Measurements from ENCODE around the gene USP50. TPM values are rescaled to one million over a fixed set of nuclear protein-coding genes. Genes with fewer than 3 reads are reported as not detected.

The USP50 gene
- total RNA-seq, 1 donor from 2014 or later, result not detected

- intact Hi-C loops (cut with DNase I), result no loop called here
- no peaks in the 10 kb centered on the region for H3K27me3 ChIP-seq
Measured at GRCh38 chr15:50549326-50549725, 2.9 kb upstream of the USP50 start.

DNA sequence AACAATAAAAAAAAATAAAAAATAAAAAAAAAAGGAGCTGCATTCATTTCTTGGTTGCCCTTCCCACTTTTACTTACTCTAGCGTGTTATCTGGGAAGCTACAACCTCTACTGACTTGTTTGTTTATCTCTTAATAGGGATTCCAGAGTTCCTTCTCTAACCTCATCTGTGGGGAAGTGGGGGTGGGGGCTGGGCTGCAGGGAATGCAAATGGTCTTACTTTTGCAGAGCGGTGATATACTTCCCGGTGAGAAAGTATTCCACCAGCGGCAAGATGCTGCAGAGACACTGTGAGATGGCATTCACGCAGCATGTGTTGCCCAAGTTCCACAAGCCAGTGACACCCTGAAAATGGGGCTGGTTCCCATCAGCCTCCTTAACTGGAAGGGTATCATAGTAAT lies 2.1 kb downstream of the USP50 start:
- intact Hi-C loops (cut with DNase I), result no loop called here
- Histone ChIP-seq H3K4me3 (no peak overlapping the region), H3K9me3 (no peaks in the 10 kb centered on the region), H3K4me1 (no peaks in the 10 kb centered on the region), H3K36me3 (no peaks in the 10 kb centered on the region), H3K27me3 (no peaks in the 10 kb centered on the region), H3K27ac (no peak overlapping the region)
- DNase-seq (ENCODE audit: low spot score in 2 of 2), result no peak
- no peak for TF ChIP-seq CTCF (IDR thresholded peaks at IDR 0.05)

More at GRCh38 chr15:50549326-50549725, 2.9 kb upstream of the USP50 start:
- Histone ChIP-seq H3K9me3 (no peaks in the 10 kb centered on the region), H3K27ac (no peak overlapping the region), H3K4me3 (no peak overlapping the region), H3K36me3 (no peaks in the 10 kb centered on the region), H3K4me1 (no peaks in the 10 kb centered on the region)
- no peak for TF ChIP-seq CTCF (IDR thresholded peaks at IDR 0.05)
- DNase-seq (ENCODE audit: low spot score in 2 of 2), result no peak

DNA sequence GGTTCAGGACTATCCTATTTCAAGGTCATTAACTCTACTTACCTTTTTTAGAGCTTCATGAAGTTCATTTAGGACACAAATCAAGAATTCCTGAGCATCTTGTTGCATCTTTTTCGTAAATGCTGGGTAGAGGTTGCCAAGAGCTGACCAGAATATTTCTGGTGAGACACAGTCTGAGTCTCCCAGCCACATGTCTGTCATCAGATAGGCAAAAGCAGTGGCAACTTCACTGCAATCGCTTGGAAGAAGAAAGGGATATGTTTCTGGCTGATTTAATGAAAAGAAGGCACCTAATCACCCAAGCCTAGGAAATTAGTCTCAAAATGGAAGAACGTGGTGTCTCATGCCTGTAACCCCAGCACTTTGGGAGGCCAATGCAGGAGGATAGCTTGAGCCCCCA lies 2.9 kb downstream of the USP50 start:
- no peak overlapping the region for H3K27ac ChIP-seq
- TF ChIP-seq CTCF (IDR thresholded peaks at IDR 0.05), result no peak
- intact Hi-C loops (cut with DNase I), result no loop called here
- H3K4me3 ChIP-seq, result no peak overlapping the region
- H3K4me1 ChIP-seq, result no peaks in the 10 kb centered on the region
- H3K36me3 ChIP-seq, result no peaks in the 10 kb centered on the region
- no peaks in the 10 kb centered on the region for H3K27me3 ChIP-seq
- H3K9me3 ChIP-seq, result no peaks in the 10 kb centered on the region
- no peak for DNase-seq (ENCODE audit: low spot score in 2 of 2)

DNA sequence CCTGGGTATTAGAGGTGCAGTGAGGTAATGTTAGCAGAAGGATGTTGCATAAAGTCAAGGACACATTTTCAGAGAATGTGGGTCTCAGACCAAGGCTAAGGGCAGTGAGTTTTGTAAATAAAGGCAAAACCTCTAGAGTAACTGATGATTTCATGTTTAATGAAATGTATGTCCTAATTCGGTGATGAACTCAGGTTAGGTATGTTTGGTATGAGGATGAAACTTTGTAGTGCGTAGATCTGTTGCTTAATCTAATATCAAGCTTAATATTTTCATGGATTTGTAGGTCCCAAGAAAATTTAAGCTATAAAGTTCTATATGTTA lies 3.6 kb downstream of the USP50 start:
- Histone ChIP-seq H3K36me3 (no peaks in the 10 kb centered on the region), H3K9me3 (no peaks in the 10 kb centered on the region), H3K4me1 (no peaks in the 10 kb centered on the region)

DNA sequence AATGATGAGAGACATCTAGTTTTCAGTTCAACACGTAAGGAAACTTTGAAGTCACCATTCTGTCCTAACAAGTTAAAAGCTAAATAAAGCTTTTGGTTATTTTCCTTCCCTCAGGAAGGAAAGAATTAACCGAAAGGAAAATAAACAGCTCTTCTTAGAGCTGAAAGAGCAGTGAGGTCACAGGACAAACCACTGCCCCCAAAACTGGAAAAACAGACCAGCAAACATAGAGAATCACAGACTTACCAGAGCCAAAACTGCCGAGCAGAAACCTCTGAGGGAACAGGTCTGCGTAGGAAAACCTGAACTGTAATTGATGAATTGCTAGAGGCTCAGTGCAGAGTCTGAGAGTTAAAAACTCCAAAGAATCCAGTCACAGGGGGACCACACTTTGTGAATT lies 14.7 kb downstream of the USP50 start:
- H3K36me3 ChIP-seq, result no peaks in the 10 kb centered on the region
- DNase-seq (ENCODE audit: low spot score in 2 of 2), result no peak
- H3K4me3 ChIP-seq, result no peak overlapping the region
- no peaks in the 10 kb centered on the region for H3K27me3 ChIP-seq
- intact Hi-C loops (cut with DNase I), result no loop called here
- no peak for TF ChIP-seq CTCF (IDR thresholded peaks at IDR 0.05)
- no peak overlapping the region for H3K27ac ChIP-seq
- H3K4me1 ChIP-seq, result no peaks in the 10 kb centered on the region
- H3K9me3 ChIP-seq, result no peaks in the 10 kb centered on the region

More for the DNA sequence above, 3.6 kb downstream of the USP50 start:
- intact Hi-C loops (cut with DNase I), result no loop called here
- H3K4me3 ChIP-seq, result no peak overlapping the region
- H3K27me3 ChIP-seq, result no peaks in the 10 kb centered on the region
- no peak for DNase-seq (ENCODE audit: low spot score in 2 of 2)
- H3K27ac ChIP-seq, result no peak overlapping the region
- no peak for TF ChIP-seq CTCF (IDR thresholded peaks at IDR 0.05)

GRCh38 chr15:50531163-50531562 lies 15.3 kb downstream of the USP50 start:
- Histone ChIP-seq H3K9me3 (no peaks in the 10 kb centered on the region), H3K4me3 (no peak overlapping the region), H3K27me3 (no peaks in the 10 kb centered on the region), H3K4me1 (no peaks in the 10 kb centered on the region), H3K27ac (no peak overlapping the region), H3K36me3 (no peaks in the 10 kb centered on the region)
- TF ChIP-seq CTCF (IDR thresholded peaks at IDR 0.05), result no peak
- no peak for DNase-seq (ENCODE audit: low spot score in 2 of 2)
- intact Hi-C loops (cut with DNase I), result no loop called here
